ENCODE results near the gene DNAH3.

DNA sequence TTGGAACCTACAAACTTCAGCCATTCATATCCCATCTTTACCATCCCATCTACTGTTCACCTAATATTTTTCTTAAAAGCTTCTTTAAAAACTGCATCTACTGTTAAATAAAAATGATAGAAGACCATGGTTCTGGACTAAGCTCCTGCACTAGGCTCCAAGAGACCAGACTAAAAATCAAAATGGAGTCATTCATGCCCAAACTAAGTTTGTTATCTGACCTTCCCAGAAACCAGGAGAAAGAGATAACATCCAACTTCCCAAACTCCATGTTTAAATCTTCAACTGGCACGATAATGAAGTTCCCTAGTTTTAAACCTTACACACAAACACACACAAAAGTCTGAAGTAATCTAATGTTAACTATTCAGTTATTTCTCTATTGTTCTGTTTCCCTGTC is 264.3 kb downstream of the DNAH3 start:
- TF ChIP-seq EZH2phosphoT487 (IDR thresholded peaks at IDR 0.05; ENCODE audit: borderline replicate concordance) (no peak), CTCF (IDR thresholded peaks at IDR 0.05 in 2 of 3, conservative IDR thresholded peaks at IDR 0.05 in 1 of 3; ENCODE audit: borderline replicate concordance in 1 of 3, insufficient read depth in 1 of 3, low read depth in 2 of 3, low read length in 2 of 3) (no peak), ELF1 (IDR thresholded peaks at IDR 0.05; ENCODE audit: borderline replicate concordance, low read depth) (no peak)
